Activated CD4-positive, alpha-beta memory T cell treated with anti-CD3 and anti-CD28 coated beads for 36 hours (primary cell): ENCODE results near the gene ZNF629. TPM values are rescaled to one million over a fixed set of nuclear protein-coding genes. Genes with fewer than 3 reads are reported as not detected.

ENCODE experiments used
- CTCF ChIA-PET: fragments of 350-600 bp; sonication (Branson Sonifier 250); formaldehyde crosslinking; loops from one replicate; lab custom pipeline; 2021; ENCODE audit warnings: antibody characterized with exemption, inconsistent platforms; lab: Charles Lee
- POLR2A ChIA-PET: fragments of 350-600 bp; sonication (Branson Sonifier 250); formaldehyde crosslinking; loops from one replicate; lab custom pipeline; 2021; ENCODE audit warnings: antibody characterized with exemption; lab: Charles Lee
- DNase-seq: peaks from one replicate; pipeline ENCODE4 v3.0.0-alpha.2; 2020
- H3K27ac Mint-ChIP-seq: one replicate; pipeline ENCODE4 v1.8.0; 2021; ENCODE audit warnings: mixed read lengths
- H3K27me3 Mint-ChIP-seq: one replicate; pipeline ENCODE4 v1.8.0; 2021; ENCODE audit warnings: mixed read lengths
- H3K36me3 Mint-ChIP-seq: one replicate; pipeline ENCODE4 v1.8.0; 2021; ENCODE audit warnings: mixed read lengths
- H3K4me1 Mint-ChIP-seq: one replicate; pipeline ENCODE4 v1.8.0; 2021; ENCODE audit warnings: low read depth, mixed read lengths
- H3K4me3 Mint-ChIP-seq: one replicate; pipeline ENCODE4 v1.8.0; 2021; ENCODE audit warnings: mild to moderate bottlenecking, mixed read lengths
- H3K9me3 Mint-ChIP-seq: one replicate; pipeline ENCODE4 v1.8.0; 2021; ENCODE audit warnings: mixed read lengths
- intact Hi-C: fragments of 100-400 bp; cut with micrococcal nuclease; formaldehyde crosslinking; loops from one replicate; pipeline ENCODE4 v1.15.1; 2023
- total RNA-seq, 2 experiments: library from RNA; stranded (reverse); gene quantifications; one replicate each; pipeline ENCODE4 v1.2.3, GENCODE V29; 2021

Gene ZNF629
- total RNA-seq, 2 experiments from 2014 or later = 2.9 to 3.1 TPM

GRCh38 chr16:30744183-30744582, 42.8 kb downstream of the ZNF629 start:
- DNase-seq = no peak
- CTCF ChIA-PET = no interaction called here
- H3K4me3 Mint-ChIP-seq = no peak overlapping the region
- peaks cover 30% of the 10 kb centered on the region for H3K4me1 Mint-ChIP-seq
- POLR2A ChIA-PET = interaction anchor here (0.5 to 0.9 kb wide), 2 partner anchors 8 to 195 kb away, joined by 4 to 6 read pairs; no protein-coding TSS in a partner anchor
- H3K36me3 Mint-ChIP-seq = peaks cover 24% of the 10 kb centered on the region
- intact Hi-C loops = no loop called here
- no peak overlapping the region for H3K27ac Mint-ChIP-seq
- H3K27me3 Mint-ChIP-seq = no peaks in the 10 kb centered on the region
- H3K9me3 Mint-ChIP-seq = no peaks in the 10 kb centered on the region

- intact Hi-C loops = no loop called here
- H3K36me3 Mint-ChIP-seq = peaks cover 26% of the 10 kb centered on the region
- H3K4me1 Mint-ChIP-seq = peaks cover 29% of the 10 kb centered on the region
- ChIA-PET CTCF (no interaction called here), POLR2A (interaction anchor here (0.5 to 0.9 kb wide), 2 partner anchors 8 to 195 kb away, joined by 4 to 6 read pairs; no protein-coding TSS in a partner anchor)
- no peak for DNase-seq
- no peaks in the 10 kb centered on the region for H3K9me3 Mint-ChIP-seq
- H3K27ac Mint-ChIP-seq = peak overlapping the region; percentile 25
- H3K4me3 Mint-ChIP-seq = no peak overlapping the region
- H3K27me3 Mint-ChIP-seq = no peaks in the 10 kb centered on the region
These were observed 43.3 kb downstream of the ZNF629 start for GRCh38 chr16:30743716-30744115.

DNA sequence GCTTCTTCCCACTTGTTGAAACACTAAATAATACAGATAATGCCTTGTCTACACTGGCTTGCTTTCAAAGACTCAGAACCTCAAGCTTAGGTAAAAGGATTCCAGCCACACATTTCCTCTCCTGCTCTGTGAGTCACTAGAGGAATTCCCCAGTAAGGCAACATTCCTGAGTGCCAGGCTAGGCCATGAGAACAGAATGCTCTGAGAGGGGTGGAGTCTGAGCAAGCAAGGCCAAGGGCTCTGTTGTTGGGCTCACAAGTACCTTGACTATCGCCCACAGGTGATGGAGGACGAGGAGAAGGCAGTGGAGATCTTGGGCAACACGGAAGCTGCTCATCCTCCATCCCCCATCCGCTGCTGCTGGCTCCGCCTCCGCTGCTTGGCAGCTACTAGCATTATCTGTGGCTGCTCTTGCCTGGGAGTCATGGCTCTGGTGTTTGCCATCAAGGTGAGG, 45.5 kb downstream of the ZNF629 start:
- no peak for DNase-seq
- Mint-ChIP-seq H3K9me3 (no peaks in the 10 kb centered on the region), H3K4me3 (no peak overlapping the region), H3K36me3 (peaks cover 46% of the 10 kb centered on the region), H3K27me3 (no peaks in the 10 kb centered on the region), H3K27ac (peak overlapping the region; percentile 42), H3K4me1 (peaks cover 19% of the 10 kb centered on the region)
- CTCF ChIA-PET = no interaction called here
- POLR2A ChIA-PET = no interaction called here
- intact Hi-C loops = no loop called here

DNA sequence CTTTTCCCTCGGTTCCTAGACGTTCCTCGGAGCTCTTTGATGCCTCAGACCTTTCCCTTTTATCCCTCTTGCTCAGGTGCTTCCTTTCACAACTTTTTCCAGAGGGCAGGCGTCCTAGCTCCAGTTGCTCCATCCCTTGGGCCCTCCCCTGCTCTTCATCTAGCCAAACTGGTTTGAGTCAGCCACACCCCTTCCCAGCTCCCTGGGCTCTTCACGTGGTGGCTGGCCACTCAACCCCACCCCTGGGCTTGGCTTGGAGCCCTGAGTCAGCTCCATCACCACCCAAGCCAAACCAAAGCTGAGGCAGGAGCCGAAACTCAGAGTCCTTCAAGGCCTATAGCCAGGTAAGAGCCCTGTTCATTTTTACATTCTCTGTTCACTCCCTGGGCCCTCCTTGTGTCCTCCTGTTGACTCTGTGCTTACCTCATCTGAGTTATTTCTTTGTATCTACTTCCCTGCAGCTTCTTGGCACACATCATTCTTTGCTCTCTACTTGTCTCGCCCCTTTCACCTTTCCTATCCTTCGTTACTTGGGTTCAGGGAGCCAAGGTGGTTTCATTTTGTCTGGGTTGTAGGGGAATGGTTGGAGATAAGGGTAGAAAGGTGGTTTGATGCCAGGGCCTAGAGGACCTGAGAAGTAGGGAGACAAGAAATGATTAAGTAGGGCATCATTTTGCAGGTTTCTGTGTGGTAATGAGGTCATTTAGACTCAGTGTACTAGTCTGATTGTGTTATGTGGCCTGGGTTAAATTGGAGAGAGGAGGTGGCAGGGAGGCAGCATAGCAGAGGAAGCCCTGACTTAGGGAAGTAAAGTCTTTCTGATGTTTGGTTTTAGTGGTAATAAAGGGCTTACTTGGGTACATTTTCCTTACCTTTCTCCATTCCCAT, 46.4 kb downstream of the ZNF629 start:
- no peaks in the 10 kb centered on the region for H3K27me3 Mint-ChIP-seq
- peaks cover 19% of the 10 kb centered on the region for H3K4me1 Mint-ChIP-seq
- H3K9me3 Mint-ChIP-seq = no peaks in the 10 kb centered on the region
- CTCF ChIA-PET = no interaction called here
- POLR2A ChIA-PET = no interaction called here
- DNase-seq = peak; percentile 43
- H3K4me3 Mint-ChIP-seq = no peak overlapping the region
- H3K36me3 Mint-ChIP-seq = peaks cover 54% of the 10 kb centered on the region
- H3K27ac Mint-ChIP-seq = peak overlapping the region; percentile 60
- intact Hi-C loops = no loop called here

GRCh38 chr16:30738984-30739951, 47.7 kb downstream of the ZNF629 start:
- no peak overlapping the region for H3K27ac Mint-ChIP-seq
- intact Hi-C loops = no loop called here
- no peaks in the 10 kb centered on the region for H3K9me3 Mint-ChIP-seq
- H3K36me3 Mint-ChIP-seq = peaks cover 56% of the 10 kb centered on the region
- ChIA-PET CTCF (interaction anchor here (1.5 kb wide), 1 partner anchor 202 kb away, joined by 5 read pairs; no protein-coding TSS in a partner anchor), POLR2A (interaction anchor here (1.1 kb wide), 1 partner anchor 9 kb away, joined by 3 read pairs; the partner anchor contains the start of gene PHKG2)
- DNase-seq = no peak
- no peak overlapping the region for H3K4me3 Mint-ChIP-seq
- H3K4me1 Mint-ChIP-seq = peaks cover 19% of the 10 kb centered on the region
- H3K27me3 Mint-ChIP-seq = no peaks in the 10 kb centered on the region

DNA sequence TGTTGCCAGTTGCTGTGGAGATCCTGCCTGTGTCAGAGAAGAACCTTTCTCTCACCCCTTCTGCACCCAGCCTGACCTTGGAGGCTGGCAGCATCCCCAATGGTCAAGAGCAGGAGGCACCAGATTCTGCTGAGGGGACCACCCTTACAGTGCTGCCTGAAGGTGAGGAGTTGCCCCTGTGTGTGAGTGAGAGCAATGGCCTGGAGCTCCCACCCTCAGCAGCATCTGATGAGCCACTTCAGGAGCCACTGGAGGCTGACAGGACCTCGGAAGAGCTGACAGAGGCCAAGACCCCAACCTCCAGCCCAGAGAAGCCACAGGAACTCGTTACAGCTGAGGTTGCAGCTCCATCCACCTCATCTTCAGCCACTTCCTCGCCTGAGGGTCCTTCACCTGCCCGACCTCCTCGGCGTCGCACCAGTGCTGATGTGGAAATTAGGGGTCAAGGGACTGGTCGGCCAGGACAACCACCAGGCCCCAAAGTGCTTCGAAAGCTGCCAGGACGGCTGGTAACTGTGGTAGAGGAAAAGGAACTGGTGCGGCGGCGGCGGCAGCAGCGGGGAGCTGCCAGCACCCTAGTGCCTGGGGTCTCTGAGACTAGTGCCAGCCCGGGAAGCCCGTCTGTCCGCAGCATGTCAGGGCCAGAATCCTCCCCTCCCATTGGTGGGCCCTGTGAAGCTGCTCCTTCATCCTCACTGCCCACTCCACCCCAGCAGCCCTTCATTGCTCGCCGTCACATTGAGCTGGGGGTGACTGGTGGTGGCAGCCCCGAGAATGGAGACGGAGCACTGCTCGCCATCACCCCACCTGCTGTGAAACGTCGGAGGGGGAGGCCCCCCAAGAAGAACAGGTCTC, 49.0 kb downstream of the ZNF629 start:
- peaks cover 63% of the 10 kb centered on the region for H3K36me3 Mint-ChIP-seq
- no peak overlapping the region for H3K4me3 Mint-ChIP-seq
- no peaks in the 10 kb centered on the region for H3K9me3 Mint-ChIP-seq
- no peaks in the 10 kb centered on the region for H3K27me3 Mint-ChIP-seq
- ChIA-PET POLR2A (interaction anchor here (0.6 to 1.1 kb wide), 2 partner anchors 10 kb away, joined by 3 read pairs; partner anchors contain the start of gene PHKG2), CTCF (interaction anchor here (1.5 kb wide), 1 partner anchor 203 kb away, joined by 5 read pairs; no protein-coding TSS in a partner anchor)
- no peak for DNase-seq
- intact Hi-C loops = no loop called here
- H3K27ac Mint-ChIP-seq = no peak overlapping the region
- peaks cover 16% of the 10 kb centered on the region for H3K4me1 Mint-ChIP-seq

DNA sequence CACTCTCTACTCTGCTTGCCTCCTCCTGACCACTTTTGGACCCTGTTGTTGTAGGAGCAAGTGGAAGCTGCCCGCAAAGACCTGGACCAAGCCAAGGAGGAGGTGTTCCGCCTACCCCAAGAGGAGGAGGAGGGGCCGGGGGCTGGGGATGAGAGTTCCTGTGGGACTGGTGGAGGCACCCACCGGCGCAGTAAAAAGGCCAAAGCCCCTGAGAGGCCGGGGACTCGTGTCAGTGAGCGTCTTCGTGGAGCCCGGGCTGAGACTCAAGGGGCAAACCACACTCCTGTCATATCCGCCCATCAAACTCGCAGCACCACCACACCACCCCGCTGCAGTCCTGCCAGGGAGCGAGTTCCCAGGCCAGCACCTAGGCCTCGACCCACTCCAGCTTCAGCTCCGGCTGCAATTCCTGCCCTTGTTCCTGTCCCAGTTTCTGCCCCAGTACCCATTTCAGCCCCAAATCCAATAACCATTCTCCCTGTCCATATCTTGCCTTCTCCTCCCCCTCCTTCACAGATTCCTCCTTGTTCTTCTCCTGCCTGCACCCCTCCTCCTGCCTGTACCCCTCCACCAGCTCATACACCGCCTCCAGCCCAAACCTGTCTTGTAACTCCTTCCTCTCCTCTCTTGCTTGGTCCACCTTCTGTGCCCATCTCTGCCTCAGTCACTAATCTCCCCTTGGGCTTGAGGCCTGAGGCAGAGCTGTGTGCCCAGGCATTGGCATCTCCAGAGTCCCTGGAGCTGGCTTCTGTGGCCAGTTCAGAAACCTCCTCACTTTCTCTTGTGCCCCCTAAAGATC, 49.8 kb downstream of the ZNF629 start:
- ChIA-PET POLR2A (interaction anchor here (0.6 kb wide), 1 partner anchor 11 kb away, joined by 3 read pairs; the partner anchor contains the start of gene PHKG2), CTCF (interaction anchor here (1.5 kb wide), 1 partner anchor 204 kb away, joined by 5 read pairs; no protein-coding TSS in a partner anchor)

GRCh38 chr16:30731411-30731810, 55.6 kb downstream of the ZNF629 start:
- no peak overlapping the region for H3K27ac Mint-ChIP-seq
- CTCF ChIA-PET = no interaction called here

More for the DNA sequence above, 49.8 kb downstream of the ZNF629 start:
- DNase-seq = no peak
- Mint-ChIP-seq H3K36me3 (peaks cover 66% of the 10 kb centered on the region), H3K4me1 (peaks cover 16% of the 10 kb centered on the region), H3K27ac (no peak overlapping the region), H3K27me3 (no peaks in the 10 kb centered on the region), H3K9me3 (no peaks in the 10 kb centered on the region), H3K4me3 (no peak overlapping the region)
- intact Hi-C loops = no loop called here

GRCh38 chr16:30728899-30729672, 57.9 kb downstream of the ZNF629 start:
- Mint-ChIP-seq H3K4me3 (no peak overlapping the region), H3K36me3 (peaks cover 59% of the 10 kb centered on the region), H3K4me1 (peaks cover 9% of the 10 kb centered on the region), H3K27me3 (no peaks in the 10 kb centered on the region), H3K27ac (no peak overlapping the region), H3K9me3 (no peaks in the 10 kb centered on the region)
- no peak for DNase-seq
- intact Hi-C loops = no loop called here
- ChIA-PET POLR2A (no interaction called here), CTCF (interaction anchor here (1.2 kb wide), 1 partner anchor 116 kb away, joined by 3 read pairs; no protein-coding TSS in a partner anchor)

More at GRCh38 chr16:30731411-30731810, 55.6 kb downstream of the ZNF629 start:
- peaks cover 53% of the 10 kb centered on the region for H3K36me3 Mint-ChIP-seq
- H3K4me1 Mint-ChIP-seq = peaks cover 9% of the 10 kb centered on the region
- H3K9me3 Mint-ChIP-seq = no peaks in the 10 kb centered on the region
- H3K27me3 Mint-ChIP-seq = no peaks in the 10 kb centered on the region
- no peak overlapping the region for H3K4me3 Mint-ChIP-seq
- no peak for DNase-seq
- intact Hi-C loops = no loop called here
- POLR2A ChIA-PET = no interaction called here
